PFSK-1 (cell line): Measurements from ENCODE around the gene ARL14EP.

Experiments
- FOXP2 ChIP-seq: optimal IDR thresholded peaks from 2 replicates; pipeline ENCODE3; 2011; ENCODE audit warnings: borderline replicate concordance, control low read depth, inconsistent platforms; ENCODE audit not compliant: insufficient read depth; ENCODE audit errors: extremely low read length, extremely low read depth
- POLR2AphosphoS5 ChIP-seq: IDR thresholded peaks from 2 replicates; pipeline ENCODE4 v1.6.1; 2012; ENCODE audit warnings: low read depth, mild to moderate bottlenecking, control low read depth, low read length, moderate library complexity
- SIN3A ChIP-seq: IDR thresholded peaks from 2 replicates; pipeline ENCODE4 v1.6.1; 2012; ENCODE audit warnings: mild to moderate bottlenecking, low read length, moderate library complexity, borderline replicate concordance; ENCODE audit not compliant: insufficient read depth
- TAF1 ChIP-seq: IDR thresholded peaks from 2 replicates; pipeline ENCODE4 v1.6.1; 2012; ENCODE audit warnings: low read length, control low read depth, borderline replicate concordance; ENCODE audit not compliant: insufficient read depth
- TF ChIP-seq, protein P1 (sequence below), 2 experiments: IDR thresholded peaks; 2 replicates each; pipeline versions ENCODE4 v1.6.1 to v1.8.0; 2011 to 2012; ENCODE audit warnings: low read depth in 2 of 2, low read length in 2 of 2, control low read depth in 1 of 2, inconsistent platforms in 1 of 2, mild to moderate bottlenecking in 1 of 2, moderate library complexity in 1 of 2; ENCODE audit not compliant: insufficient read depth in 1 of 2

The ARL14EP gene

DNA sequence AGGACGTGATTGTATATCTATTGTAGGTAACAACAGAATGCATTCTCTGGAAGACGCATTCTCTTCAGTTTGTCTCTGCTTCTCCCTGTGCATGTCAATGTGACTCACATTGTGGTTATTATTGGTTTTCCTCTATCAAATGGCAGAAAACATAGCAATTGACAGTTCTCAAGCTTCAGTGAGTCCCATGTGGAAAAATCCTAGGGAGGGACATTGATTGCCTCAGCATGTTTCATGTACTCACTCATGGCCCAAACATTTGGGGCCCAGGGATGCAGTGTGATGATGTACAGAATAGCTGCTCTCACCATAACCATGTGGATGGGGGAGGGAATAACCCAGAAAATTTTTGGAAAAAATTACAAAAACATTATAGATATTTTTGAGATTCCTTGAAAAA, 9.3 kb upstream of the ARL14EP start:
- TF ChIP-seq POLR2AphosphoS5: no peak
- no peak for TF ChIP-seq TAF1
- TF ChIP-seq SIN3A: no peak
- TF ChIP-seq, protein P1, sequence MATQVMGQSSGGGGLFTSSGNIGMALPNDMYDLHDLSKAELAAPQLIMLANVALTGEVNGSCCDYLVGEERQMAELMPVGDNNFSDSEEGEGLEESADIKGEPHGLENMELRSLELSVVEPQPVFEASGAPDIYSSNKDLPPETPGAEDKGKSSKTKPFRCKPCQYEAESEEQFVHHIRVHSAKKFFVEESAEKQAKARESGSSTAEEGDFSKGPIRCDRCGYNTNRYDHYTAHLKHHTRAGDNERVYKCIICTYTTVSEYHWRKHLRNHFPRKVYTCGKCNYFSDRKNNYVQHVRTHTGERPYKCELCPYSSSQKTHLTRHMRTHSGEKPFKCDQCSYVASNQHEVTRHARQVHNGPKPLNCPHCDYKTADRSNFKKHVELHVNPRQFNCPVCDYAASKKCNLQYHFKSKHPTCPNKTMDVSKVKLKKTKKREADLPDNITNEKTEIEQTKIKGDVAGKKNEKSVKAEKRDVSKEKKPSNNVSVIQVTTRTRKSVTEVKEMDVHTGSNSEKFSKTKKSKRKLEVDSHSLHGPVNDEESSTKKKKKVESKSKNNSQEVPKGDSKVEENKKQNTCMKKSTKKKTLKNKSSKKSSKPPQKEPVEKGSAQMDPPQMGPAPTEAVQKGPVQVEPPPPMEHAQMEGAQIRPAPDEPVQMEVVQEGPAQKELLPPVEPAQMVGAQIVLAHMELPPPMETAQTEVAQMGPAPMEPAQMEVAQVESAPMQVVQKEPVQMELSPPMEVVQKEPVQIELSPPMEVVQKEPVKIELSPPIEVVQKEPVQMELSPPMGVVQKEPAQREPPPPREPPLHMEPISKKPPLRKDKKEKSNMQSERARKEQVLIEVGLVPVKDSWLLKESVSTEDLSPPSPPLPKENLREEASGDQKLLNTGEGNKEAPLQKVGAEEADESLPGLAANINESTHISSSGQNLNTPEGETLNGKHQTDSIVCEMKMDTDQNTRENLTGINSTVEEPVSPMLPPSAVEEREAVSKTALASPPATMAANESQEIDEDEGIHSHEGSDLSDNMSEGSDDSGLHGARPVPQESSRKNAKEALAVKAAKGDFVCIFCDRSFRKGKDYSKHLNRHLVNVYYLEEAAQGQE (IDR thresholded peaks at IDR 0.05; ENCODE audit: insufficient read depth in 1 of 2, low read depth in 2 of 2, low read length in 2 of 2): no peak
- no peak for TF ChIP-seq FOXP2

DNA sequence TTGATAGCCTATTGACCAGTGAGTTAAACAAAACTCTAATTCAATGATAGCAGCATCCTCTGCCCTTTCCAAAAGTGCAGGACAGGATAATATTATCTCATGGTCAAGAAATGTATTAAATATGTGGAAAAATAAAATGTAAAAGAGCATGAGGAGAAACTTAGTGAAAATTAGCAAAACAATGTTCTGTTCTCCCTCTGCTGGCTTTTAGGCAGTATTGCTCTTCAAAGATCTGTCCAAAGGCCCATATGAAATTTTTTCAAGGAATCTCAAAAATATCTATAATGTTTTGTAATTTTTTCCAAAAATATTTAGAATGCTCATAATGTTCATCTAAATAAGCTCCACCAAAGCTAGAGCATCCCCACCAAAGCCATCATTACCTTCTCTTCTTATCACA, 8.3 kb upstream of the ARL14EP start:
- TF ChIP-seq, protein P1 (IDR thresholded peaks at IDR 0.05; ENCODE audit: insufficient read depth in 1 of 2, low read depth in 2 of 2, low read length in 2 of 2): no peak
- TF ChIP-seq SIN3A (no peak), FOXP2 (no peak)

DNA sequence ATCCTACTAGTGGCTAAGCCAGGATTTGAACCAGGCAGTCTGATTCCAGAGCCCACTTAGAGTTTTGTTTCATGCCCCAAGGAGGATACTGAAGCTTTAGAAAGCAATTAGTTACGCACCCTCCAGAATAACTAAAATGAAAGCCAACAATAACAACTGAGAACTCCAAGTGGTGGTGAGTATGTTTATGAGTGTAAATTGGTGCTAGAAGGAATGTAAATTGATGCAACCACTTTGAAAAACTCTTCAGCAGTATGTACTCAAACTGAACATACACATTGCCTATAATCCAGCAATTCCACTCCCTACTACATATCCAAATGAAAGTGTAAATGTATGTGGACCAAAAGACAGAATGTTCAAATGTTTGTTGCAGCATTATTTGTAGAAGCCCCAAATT, 6.7 kb upstream of the ARL14EP start:
- TF ChIP-seq TAF1 (no peak), FOXP2 (no peak), POLR2AphosphoS5 (no peak), SIN3A (no peak)
- TF ChIP-seq, protein P1 (IDR thresholded peaks at IDR 0.05; ENCODE audit: insufficient read depth in 1 of 2, low read depth in 2 of 2, low read length in 2 of 2): no peak

DNA sequence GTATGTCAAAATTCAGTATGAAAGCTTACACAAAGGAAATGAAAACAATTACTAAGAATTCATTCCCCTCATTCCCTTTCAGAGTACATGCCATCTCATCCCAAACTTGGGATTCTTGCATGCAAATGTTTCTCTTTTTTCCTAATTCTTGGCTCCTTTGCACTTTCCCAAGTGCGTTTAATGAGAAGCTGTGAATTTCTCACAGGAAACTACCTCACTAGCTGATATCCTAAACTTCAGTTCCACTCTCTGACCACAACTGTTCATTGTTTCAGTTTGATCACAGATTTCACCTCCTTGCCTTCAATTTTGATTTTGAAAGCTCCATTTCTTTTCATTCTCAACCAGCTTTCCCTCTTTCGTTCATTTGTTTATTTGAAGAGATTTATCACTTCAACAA, 5.9 kb upstream of the ARL14EP start:
- TF ChIP-seq FOXP2: no peak
- TF ChIP-seq, protein P1 (IDR thresholded peaks at IDR 0.05; ENCODE audit: insufficient read depth in 1 of 2, low read depth in 2 of 2, low read length in 2 of 2): no peak
- TF ChIP-seq TAF1: no peak
- TF ChIP-seq SIN3A: no peak
- no peak for TF ChIP-seq POLR2AphosphoS5

DNA sequence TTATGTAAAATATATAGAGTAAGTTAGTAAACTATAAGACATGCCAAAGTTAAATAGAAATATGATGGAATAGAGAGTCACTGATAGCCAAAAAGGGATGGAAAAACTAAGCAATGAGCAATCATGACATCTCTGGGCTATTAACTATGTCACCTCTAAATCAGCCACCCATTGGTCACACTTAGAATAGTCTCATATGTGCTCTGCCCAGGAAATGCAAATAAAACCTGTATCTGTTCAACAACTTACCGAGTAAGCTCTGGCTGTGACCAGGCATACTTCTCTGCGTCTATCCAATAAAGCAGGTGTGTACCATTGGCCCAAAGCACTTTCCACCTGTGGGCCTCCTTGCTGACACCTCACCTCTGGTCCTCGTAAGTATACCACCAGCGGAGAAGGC, 1.6 kb upstream of the ARL14EP start:
- no peak for TF ChIP-seq SIN3A
- TF ChIP-seq FOXP2: no peak
- TF ChIP-seq, protein P1 (IDR thresholded peaks at IDR 0.05; ENCODE audit: insufficient read depth in 1 of 2, low read depth in 2 of 2, low read length in 2 of 2): no peak
- no peak for TF ChIP-seq POLR2AphosphoS5
- TF ChIP-seq TAF1: no peak
